Measurements from ENCODE around the gene SCGB1A1.

GRCh38 chr11:62431171-62431901, 12.5 kb downstream of the SCGB1A1 start:
- TF ChIP-seq CTCF (IDR thresholded peaks at IDR 0.05) (no peak), MEF2A (IDR thresholded peaks at IDR 0.05; ENCODE audit: borderline replicate concordance, low read depth) (no peak), GABPA (IDR thresholded peaks at IDR 0.05; ENCODE audit: low read depth) (no peak), NFIC (IDR thresholded peaks at IDR 0.05; ENCODE audit: borderline replicate concordance) (0 out of 2 replicates have a peak, but pooled peaks have one; percentile 6), ZBTB33 (IDR thresholded peaks at IDR 0.05; ENCODE audit: borderline replicate concordance, low read depth) (no peak), MAX (IDR thresholded peaks at IDR 0.05; ENCODE audit: low read depth) (no peak), POLR2AphosphoS5 (IDR thresholded peaks at IDR 0.05; ENCODE audit: low read depth, low read length) (no peak), RXRA (IDR thresholded peaks at IDR 0.05; ENCODE audit: borderline replicate concordance, low read depth) (no peak), EP300 (IDR thresholded peaks at IDR 0.05; ENCODE audit: borderline replicate concordance in 1 of 2, low read depth in 1 of 2, low read length in 1 of 2) (peak in 1 of 2 experiments; percentile 57; a peak in 1 of 4 replicates), GATA2 (CRISPR knock-in tag; IDR thresholded peaks at IDR 0.05) (no peak), CHD2 (IDR thresholded peaks at IDR 0.05; ENCODE audit: low read length, partially characterized antibody) (no peak), REST (IDR thresholded peaks at IDR 0.05; ENCODE audit: low read depth, low read length) (no peak)

All from SK-N-SH (cell line).